HG03135 (cell line): ENCODE results near the gene GSS.
A peak's percentile ranks its signal among the peaks of the same experiment; 100 is the strongest.

Experiments
- ATAC-seq: cut with Tn5 transposase; IDR thresholded peaks from one replicate; pipeline ENCODE4 v1.9.1; 2021; ENCODE audit warnings: mild to moderate bottlenecking, moderate library complexity; ENCODE audit not compliant: unreplicated experiment

GSS gene

GRCh38 chr20:34978092-34978744 lies 22.6 kb upstream of the GSS start:
- no peak for ATAC-seq

GRCh38 chr20:34977365-34978091 lies 21.9 kb upstream of the GSS start:
- no peak for ATAC-seq

- ATAC-seq, result no peak
Observed at GRCh38 chr20:34976286-34976685, 20.7 kb upstream of the GSS start.

DNA sequence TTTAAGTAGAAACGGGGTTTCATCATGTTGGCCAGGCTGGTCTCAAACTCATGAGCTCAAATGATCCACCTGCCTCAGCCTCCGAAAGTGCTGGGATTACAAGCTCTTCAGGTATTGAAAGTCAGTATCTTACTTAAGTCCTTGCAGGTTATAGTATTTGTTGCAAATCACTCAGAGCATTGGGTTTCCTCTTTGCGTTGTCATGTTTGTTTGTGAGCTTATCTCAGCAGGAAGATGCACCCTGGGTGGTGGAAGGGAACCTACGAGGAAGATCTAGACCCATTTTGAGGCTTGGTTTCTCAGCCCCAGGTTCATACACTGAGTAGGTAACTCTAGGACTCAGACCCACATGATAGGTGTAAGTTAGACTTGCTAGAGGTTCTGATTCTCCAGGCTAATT lies 18.6 kb upstream of the GSS start:
- ATAC-seq, result no peak

GRCh38 chr20:34971561-34972235 lies 16.1 kb upstream of the GSS start:
- ATAC-seq, result no peak

DNA sequence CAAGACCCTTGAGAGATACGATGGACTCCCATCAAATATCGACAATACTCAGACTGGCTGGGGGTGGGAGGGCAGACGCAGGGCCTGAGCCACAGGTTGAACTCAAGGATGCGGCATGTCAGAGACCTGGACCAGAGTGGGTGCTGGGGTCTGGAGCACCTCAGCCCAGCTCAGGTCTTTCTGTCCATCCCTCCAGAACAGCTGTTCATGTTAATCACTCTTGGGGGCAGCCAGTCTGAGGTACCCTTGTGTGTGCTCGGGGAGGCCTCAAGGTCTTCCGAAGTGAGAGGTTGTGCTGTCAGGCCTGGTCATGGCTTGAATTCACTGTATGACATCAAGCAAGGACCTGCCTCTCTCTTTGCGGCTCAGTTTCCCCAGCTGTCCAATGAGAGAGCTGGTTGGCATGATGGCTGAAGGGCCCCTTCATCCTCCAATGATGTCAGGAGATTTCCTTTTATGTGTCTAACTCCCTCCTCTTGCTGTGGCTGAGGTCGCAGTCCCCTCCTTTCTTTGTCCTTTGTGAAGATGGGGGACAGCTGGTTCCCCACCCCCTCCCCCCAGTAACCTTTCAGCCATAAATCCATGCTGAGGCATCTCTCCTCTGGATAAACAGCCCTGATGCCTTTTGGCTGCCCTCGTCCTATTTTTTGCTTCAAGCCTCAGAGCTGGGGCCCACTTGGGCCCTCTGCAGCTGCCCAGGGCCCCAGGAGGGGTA lies 15.4 kb upstream of the GSS start:
- ATAC-seq, result no peak

GRCh38 chr20:34970193-34970840 lies 14.7 kb upstream of the GSS start:
- no peak for ATAC-seq

- ATAC-seq, result no peak
Observed at GRCh38 chr20:34968042-34968775, 12.6 kb upstream of the GSS start.

DNA sequence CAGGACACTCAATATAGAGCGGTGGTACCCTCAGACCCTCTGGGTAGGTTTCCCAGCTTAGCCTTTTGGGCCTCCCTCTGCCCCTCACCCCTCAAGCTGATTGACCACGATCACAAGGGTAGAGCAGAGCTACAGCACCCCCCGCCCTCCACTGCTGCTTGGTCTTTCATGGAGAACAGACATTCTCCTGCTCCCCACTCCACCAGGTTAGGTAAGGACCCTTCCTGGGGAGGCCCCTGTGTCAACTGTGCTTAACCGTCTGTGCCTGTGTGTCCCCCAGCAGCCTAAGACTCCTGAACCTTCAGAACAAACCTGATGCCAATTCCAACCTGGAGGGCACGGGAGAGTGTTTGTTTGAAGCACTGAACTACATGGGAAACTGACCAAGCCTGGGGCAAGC lies 11.8 kb upstream of the GSS start:
- no peak for ATAC-seq

DNA sequence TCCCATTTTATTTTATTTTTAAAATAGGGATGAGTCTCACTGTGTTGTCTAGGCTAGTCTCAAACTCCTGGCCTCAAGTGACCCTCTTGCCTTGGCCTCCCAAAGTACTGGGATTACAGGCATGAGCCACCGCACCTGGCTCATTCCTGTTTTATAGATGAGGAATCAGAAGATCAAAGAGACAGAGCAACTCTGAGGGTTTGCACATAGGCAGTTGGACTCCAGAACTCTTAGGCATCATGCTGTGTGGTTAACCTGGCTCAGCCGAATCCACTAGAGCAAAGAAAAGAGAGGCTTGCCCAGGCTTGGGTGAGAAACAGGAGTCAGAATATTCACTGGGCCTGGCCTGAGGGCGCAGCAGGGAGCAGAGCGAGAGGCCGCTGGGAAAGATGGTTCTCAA lies 9.4 kb upstream of the GSS start:
- no peak for ATAC-seq

GRCh38 chr20:34964486-34964885 lies 8.9 kb upstream of the GSS start:
- ATAC-seq, result no peak

GRCh38 chr20:34956751-34957472 lies 1.3 kb upstream of the GSS start:
- ATAC-seq, result no peak

GRCh38 chr20:34956041-34956458 lies 444 bp upstream of the GSS start:
- ATAC-seq, result no peak

DNA sequence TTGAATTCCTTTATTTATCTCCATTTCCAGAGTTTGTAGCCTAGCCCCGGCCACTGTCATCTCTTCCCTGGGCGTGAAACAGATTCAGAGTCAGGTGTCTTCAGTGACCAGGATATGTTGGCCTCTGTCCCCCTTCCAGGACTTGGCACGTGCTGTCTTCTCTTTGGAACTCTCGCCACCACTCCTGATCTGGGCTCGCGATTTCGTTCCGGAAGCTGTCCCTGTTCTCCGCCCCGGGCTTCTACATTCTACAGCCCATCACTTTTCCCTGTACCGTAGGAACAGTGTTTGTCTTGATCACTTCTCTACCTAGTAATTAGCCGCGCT lies 739 bp downstream of the GSS start:
- peak; percentile 15 for ATAC-seq

- ATAC-seq, result no peak
Observed at GRCh38 chr20:34953960-34954359, 1.6 kb downstream of the GSS start.

- ATAC-seq, result no peak
Observed at GRCh38 chr20:34952671-34953070, 2.9 kb downstream of the GSS start.

- no peak for ATAC-seq
Observed at GRCh38 chr20:34951652-34952051, 4.0 kb downstream of the GSS start.

DNA sequence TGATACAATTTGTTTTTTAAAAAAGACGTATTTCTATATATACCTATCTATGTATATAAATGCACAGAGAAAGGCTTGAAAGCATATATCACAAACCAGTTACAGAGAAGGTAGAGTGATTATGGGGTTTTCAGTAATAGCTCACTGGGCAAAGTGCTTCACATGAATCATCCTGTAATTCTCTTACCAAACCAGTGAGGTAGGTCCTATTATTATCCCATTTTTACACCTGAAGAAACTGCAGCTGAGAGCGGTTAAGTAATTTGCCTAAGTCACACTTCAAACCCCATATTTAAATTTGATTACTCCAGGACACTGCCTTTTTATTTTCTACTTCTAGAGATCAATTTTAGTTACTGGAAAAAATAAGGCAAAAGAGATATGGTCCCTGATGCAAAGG lies 4.4 kb downstream of the GSS start:
- no peak for ATAC-seq

DNA sequence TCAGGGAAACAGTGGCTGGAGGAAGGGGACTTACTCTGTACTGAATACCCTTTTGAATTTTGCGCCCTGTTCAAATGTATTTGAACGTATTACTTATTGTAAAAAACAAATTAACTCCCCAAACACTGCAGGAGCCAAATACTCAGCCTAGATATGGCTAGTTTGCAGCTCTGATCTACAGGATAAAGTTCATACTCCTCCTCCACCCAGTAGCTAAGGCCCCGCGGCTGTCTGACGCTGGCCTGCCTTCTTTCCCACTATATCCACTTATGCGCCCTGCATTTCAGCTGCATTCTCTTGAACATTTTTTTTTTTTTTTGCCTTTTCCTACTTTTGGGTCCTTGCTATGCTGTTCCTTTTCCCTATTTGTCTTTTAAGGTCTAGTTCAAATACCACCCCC lies 6.5 kb downstream of the GSS start:
- ATAC-seq, result no peak

DNA sequence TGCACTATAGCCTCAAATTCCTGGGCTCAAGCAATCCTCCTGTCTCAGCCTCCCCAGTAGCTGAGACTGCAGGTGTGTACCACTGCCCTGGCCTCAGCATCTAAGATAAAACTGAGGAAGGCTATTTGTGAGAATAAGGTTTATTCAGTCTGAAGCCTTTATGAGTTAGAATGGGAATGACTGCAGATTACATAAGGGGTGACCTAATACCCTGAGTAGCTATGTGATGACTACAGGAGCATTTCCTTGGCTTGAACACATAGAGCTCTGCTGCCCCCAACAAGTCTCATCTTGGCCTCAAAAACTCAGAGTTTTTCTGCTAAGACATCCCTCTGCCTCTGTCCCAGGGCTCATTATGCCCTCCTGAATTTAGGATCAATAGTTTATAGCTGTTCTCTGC lies 7.6 kb downstream of the GSS start:
- no peak for ATAC-seq
